GM08714 (cell line): ENCODE data around the gene PPARD.

Experiments used
- H3K4me3 ChIP-seq: fragments of 200-500 bp; sonication (Bioruptor generic); 2 replicates; pipeline ENCODE4 v1.5.1; 2014; ENCODE audit warnings: mild to moderate bottlenecking, low read length, inconsistent platforms
- ZNF274 ChIP-seq: IDR thresholded peaks from 2 replicates; pipeline ENCODE4 v1.6.1; 2012; ENCODE audit warnings: mild to moderate bottlenecking, low read depth, low read length

PPARD gene

GRCh38 chr6:35473075-35473849 is 130.9 kb downstream of the PPARD start:
- TF ChIP-seq ZNF274 = no peak
- no peak overlapping the region for H3K4me3 ChIP-seq

- H3K4me3 ChIP-seq = no peak overlapping the region
- no peak for TF ChIP-seq ZNF274
Measured at GRCh38 chr6:35473850-35474130, 131.4 kb downstream of the PPARD start.

DNA sequence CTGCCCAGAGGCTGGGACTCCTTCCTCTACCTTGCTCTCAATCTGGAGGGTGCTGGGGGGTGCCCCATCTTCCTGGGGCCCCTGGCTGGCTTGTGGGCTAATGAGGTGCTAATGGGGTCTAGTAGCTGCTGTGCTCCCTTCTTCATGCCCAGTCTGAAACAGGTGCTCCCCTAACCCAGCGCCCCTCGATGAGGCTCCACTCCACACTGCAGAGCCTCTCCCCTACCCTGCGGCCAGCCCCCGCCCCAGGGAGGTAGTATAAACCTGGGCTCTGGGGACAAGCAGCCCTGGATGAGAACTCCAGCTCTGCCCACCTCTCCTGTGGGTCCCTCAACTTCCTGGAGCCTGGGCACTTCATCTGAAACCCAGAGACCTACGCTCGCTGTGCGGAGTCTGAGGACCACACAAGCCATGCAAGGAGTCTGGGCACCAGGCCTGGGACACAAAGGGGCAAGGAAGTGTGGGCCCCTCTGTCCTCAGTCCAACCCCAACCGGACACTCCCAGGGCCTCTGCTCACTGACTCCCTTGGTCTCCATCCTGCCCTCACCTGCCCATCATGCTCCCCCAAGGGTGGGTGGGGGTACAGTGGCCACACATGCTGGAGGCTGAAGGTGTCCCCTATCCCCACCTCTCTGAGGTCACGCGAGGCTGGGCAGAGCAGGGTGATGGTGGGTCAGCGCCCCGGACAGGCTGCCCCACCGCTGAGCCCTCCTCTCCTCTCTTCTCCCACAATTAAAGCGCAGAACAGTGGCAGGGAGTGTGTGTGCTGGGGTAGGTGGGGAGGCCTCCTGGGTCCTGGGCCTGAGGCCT is 132.0 kb downstream of the PPARD start:
- no peak for TF ChIP-seq ZNF274
- no peak overlapping the region for H3K4me3 ChIP-seq

GRCh38 chr6:35474942-35475570 is 132.7 kb downstream of the PPARD start:
- no peak overlapping the region for H3K4me3 ChIP-seq
- TF ChIP-seq ZNF274 = no peak

GRCh38 chr6:35475573-35475972 is 133.2 kb downstream of the PPARD start:
- H3K4me3 ChIP-seq = no peak overlapping the region
- TF ChIP-seq ZNF274 = no peak

- no peak overlapping the region for H3K4me3 ChIP-seq
- TF ChIP-seq ZNF274 = no peak
Measured at GRCh38 chr6:35476004-35476403, 133.6 kb downstream of the PPARD start.

DNA sequence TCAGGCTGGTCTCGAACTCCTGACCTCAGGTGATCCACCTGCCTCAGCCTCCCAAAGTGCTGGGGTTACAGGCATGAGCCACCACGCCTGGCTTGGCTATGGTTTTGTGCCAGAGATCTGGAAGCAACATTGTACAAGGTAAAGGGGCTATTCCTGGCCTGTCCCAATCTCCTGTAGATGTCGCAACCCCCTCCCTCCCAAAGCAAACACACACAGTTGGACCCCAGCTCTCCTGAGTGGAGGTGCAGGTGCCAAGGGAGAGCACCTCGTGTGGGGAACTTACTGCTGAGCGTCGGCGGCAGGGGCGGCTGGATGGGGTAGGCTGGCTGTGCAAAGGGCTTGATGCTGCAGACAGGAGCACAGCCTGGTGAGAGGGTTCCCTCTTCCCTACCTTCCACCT is 134.7 kb downstream of the PPARD start:
- no peak for TF ChIP-seq ZNF274
- H3K4me3 ChIP-seq = no peak overlapping the region
